Skeletal muscle satellite cell (primary cell): Measurements from ENCODE around the gene GRAMD1A.

ENCODE experiments used
- H3K27me3 ChIP-seq: 2 replicates; pipeline ENCODE4 v1.7.0; 2013; ENCODE audit warnings: low read length; ENCODE audit not compliant: control insufficient read depth, insufficient read depth
- H3K36me3 ChIP-seq: 2 replicates; pipeline ENCODE4 v1.7.0; 2013; ENCODE audit warnings: mild to moderate bottlenecking, control low read depth, low read length; ENCODE audit not compliant: insufficient read depth
- H3K4me1 ChIP-seq: 2 replicates; pipeline ENCODE4 v1.7.0; 2013; ENCODE audit warnings: low read length; ENCODE audit not compliant: control insufficient read depth, insufficient read depth
- H3K4me2 ChIP-seq: 2 replicates; pipeline ENCODE4 v1.7.0; 2013; ENCODE audit warnings: mild to moderate bottlenecking, low read length
- H3K4me3 ChIP-seq: 2 replicates; pipeline ENCODE4 v1.7.0; 2013; ENCODE audit warnings: low read length
- H3K9ac ChIP-seq: 2 replicates; pipeline ENCODE4 v1.7.0; 2013; ENCODE audit warnings: mild to moderate bottlenecking, low read depth, low read length, moderate library complexity
- H3K9me3 ChIP-seq: replicated peaks from 2 replicates; pipeline ENCODE4 v1.7.0; 2013; ENCODE audit warnings: mild to moderate bottlenecking, control low read depth, low read length

Gene GRAMD1A

GRCh38 chr19:35015954-35016351 lies 15.8 kb downstream of the GRAMD1A start:
- Histone ChIP-seq H3K27me3 (no peaks in the 10 kb centered on the region), H3K4me1 (no peaks in the 10 kb centered on the region), H3K4me3 (no peak overlapping the region), H3K36me3 (peaks cover 64% of the 10 kb centered on the region), H3K4me2 (no peak overlapping the region), H3K9me3 (no peaks in the 10 kb centered on the region), H3K9ac (no peak overlapping the region)

DNA sequence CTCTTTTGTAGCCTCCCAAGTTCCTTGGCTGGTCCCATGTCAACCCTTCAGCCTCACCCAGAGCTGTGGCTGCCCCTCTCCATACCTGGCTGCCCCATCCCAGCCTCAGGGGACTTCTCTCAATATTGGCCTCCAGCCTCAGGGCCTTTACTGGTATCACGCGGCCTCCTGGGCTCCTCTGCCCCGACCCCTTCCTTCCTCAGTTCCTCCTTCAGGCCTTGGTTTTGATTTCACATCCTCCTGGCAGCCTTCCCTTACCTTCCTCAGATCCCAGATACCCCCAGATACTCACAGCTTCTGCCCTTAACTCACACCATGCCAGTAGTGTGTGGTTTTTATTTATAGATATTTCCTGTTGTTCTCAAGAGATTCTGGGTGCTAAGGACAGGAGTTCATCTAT lies 17.4 kb downstream of the GRAMD1A start:
- Histone ChIP-seq H3K4me2 (no peak overlapping the region), H3K4me1 (no peaks in the 10 kb centered on the region), H3K36me3 (peaks cover 67% of the 10 kb centered on the region), H3K27me3 (no peaks in the 10 kb centered on the region), H3K4me3 (no peak overlapping the region), H3K9me3 (no peaks in the 10 kb centered on the region), H3K9ac (no peak overlapping the region)

DNA sequence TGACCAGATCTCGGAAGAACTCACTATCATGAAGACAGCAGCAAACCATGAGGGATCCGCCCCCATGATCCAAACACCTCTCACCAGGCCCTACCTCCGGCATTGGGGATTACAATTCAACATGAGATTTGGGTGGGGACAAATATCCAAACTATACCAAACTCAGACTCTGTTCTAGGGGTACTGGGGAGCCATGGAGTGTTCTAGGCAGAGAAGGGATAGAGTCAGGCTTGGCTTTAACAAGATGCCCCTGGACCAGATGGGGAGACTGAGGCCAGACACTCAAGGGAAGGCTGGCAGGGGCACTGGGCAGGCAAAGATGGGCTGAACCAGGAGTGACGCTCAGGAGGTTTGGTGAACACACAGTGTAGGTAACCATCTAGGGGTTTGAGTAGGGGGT lies 18.3 kb downstream of the GRAMD1A start:
- Histone ChIP-seq H3K9me3 (no peaks in the 10 kb centered on the region), H3K27me3 (no peaks in the 10 kb centered on the region), H3K36me3 (peaks cover 66% of the 10 kb centered on the region), H3K4me2 (no peak overlapping the region), H3K4me1 (no peaks in the 10 kb centered on the region), H3K9ac (no peak overlapping the region), H3K4me3 (no peak overlapping the region)

GRCh38 chr19:35019144-35019543 lies 19.0 kb downstream of the GRAMD1A start:
- Histone ChIP-seq H3K4me2 (no peak overlapping the region), H3K27me3 (no peaks in the 10 kb centered on the region), H3K4me3 (no peak overlapping the region), H3K36me3 (peaks cover 69% of the 10 kb centered on the region), H3K9ac (no peak overlapping the region), H3K4me1 (no peaks in the 10 kb centered on the region), H3K9me3 (no peaks in the 10 kb centered on the region)

DNA sequence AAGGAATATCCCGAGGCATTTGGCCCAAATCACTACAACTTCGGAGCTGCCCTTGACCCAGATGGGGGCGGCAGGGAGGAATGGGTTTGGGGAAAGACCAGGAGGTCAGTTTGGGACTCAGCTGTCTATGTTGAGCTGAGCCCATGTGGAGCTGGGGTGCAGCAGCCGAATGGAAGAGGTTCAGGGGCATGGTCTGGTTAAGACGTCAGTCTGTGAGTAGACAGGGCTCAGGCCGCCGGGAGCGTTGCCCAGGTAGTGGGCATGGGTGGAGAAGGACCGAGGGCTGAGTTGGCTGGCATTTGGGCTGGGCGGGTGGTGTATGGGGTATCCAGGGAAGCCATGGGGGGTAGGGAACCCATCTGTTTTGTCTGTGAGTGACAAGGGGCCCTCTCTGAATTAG lies 20.9 kb downstream of the GRAMD1A start:
- no peak overlapping the region for H3K9ac ChIP-seq
- no peaks in the 10 kb centered on the region for H3K4me1 ChIP-seq
- no peaks in the 10 kb centered on the region for H3K9me3 ChIP-seq
- H3K4me2 ChIP-seq, result no peak overlapping the region
- no peak overlapping the region for H3K4me3 ChIP-seq
- no peaks in the 10 kb centered on the region for H3K27me3 ChIP-seq
- H3K36me3 ChIP-seq, result peaks cover 70% of the 10 kb centered on the region

DNA sequence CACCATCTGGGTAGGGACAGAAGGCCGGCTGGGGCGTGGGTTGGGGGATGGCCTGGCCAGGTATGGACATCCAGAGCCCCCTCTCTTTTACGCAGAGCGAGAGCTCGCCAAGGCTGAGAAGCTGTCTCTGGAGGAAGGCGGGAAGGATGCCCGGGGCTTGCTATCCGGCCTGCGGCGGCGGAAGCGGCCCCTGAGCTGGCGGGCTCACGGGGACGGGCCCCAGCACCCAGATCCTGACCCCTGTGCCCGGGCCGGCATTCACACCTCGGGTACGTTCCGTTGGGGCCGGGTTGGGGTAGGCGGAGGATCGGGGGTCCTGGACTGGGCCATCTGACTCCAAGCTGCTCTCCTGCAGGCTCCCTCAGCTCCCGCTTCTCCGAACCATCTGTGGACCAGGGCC lies 21.5 kb downstream of the GRAMD1A start:
- Histone ChIP-seq H3K36me3 (peaks cover 72% of the 10 kb centered on the region), H3K9me3 (no peaks in the 10 kb centered on the region)

DNA sequence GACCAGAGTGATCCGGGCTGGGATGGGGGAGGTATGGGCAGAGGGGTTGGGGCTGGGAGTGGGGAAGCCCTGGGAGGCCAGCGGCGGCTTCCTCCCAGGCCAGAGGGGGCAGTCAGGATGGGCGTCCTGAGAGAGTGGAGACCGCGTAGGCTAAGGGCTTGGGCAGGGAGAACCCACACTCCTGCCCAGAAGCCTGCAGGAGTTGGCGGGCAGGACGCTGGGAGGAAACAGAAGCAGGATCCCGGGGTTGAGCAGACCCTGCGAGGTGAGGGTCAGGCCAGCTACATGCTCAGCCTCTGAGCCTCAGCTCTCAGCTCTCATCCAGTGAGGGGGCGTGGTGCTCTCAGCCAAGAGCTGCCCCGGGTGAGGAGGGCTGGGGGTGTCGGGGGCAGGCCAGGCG lies 22.3 kb downstream of the GRAMD1A start:
- no peak overlapping the region for H3K4me2 ChIP-seq
- peaks cover 80% of the 10 kb centered on the region for H3K36me3 ChIP-seq
- no peaks in the 10 kb centered on the region for H3K9me3 ChIP-seq
- H3K4me3 ChIP-seq, result no peak overlapping the region
- no peaks in the 10 kb centered on the region for H3K27me3 ChIP-seq
- no peaks in the 10 kb centered on the region for H3K4me1 ChIP-seq
- no peak overlapping the region for H3K9ac ChIP-seq

More for the DNA sequence above, 21.5 kb downstream of the GRAMD1A start:
- Histone ChIP-seq H3K4me1 (no peaks in the 10 kb centered on the region), H3K27me3 (no peaks in the 10 kb centered on the region), H3K4me3 (no peak overlapping the region), H3K4me2 (no peak overlapping the region), H3K9ac (no peak overlapping the region)

GRCh38 chr19:35023428-35023827 lies 23.3 kb downstream of the GRAMD1A start:
- Histone ChIP-seq H3K9ac (no peak overlapping the region), H3K4me2 (no peak overlapping the region), H3K4me1 (no peaks in the 10 kb centered on the region), H3K4me3 (no peak overlapping the region), H3K36me3 (peaks cover 81% of the 10 kb centered on the region), H3K9me3 (no peaks in the 10 kb centered on the region), H3K27me3 (no peaks in the 10 kb centered on the region)

DNA sequence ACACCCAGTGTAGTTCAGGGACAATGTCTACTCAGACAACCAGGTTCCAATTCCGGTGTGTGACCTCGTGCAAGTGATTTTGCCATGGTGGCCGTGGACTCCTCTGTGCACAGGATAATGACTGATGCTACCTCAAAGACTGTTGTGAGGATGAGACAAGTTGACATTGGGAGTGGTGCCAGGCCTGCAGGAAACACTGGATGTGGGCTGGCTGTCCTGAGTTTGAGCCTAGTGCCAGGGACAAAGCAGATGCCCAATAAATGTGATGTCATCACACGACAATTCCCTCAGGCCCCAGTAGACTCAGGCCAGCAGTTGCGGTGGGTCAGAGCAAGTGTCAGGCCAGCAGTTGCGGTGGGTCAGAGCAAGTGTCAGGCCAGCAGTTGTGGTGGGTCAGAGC lies 24.0 kb downstream of the GRAMD1A start:
- no peaks in the 10 kb centered on the region for H3K4me1 ChIP-seq
- H3K4me2 ChIP-seq, result no peak overlapping the region
- no peaks in the 10 kb centered on the region for H3K27me3 ChIP-seq
- no peak overlapping the region for H3K4me3 ChIP-seq
- no peak overlapping the region for H3K9ac ChIP-seq
- H3K9me3 ChIP-seq, result no peaks in the 10 kb centered on the region
- peaks cover 75% of the 10 kb centered on the region for H3K36me3 ChIP-seq

- no peak overlapping the region for H3K4me2 ChIP-seq
- no peak overlapping the region for H3K4me3 ChIP-seq
- peaks cover 5% of the 10 kb centered on the region for H3K4me1 ChIP-seq
- no peaks in the 10 kb centered on the region for H3K9me3 ChIP-seq
- no peaks in the 10 kb centered on the region for H3K27me3 ChIP-seq
- no peak overlapping the region for H3K9ac ChIP-seq
- peaks cover 61% of the 10 kb centered on the region for H3K36me3 ChIP-seq
These were observed 25.8 kb downstream of the GRAMD1A start for GRCh38 chr19:35025969-35026368.

GRCh38 chr19:35026418-35026817 lies 26.3 kb downstream of the GRAMD1A start:
- no peak overlapping the region for H3K9ac ChIP-seq
- no peak overlapping the region for H3K4me3 ChIP-seq
- no peaks in the 10 kb centered on the region for H3K9me3 ChIP-seq
- peaks cover 58% of the 10 kb centered on the region for H3K36me3 ChIP-seq
- H3K4me1 ChIP-seq, result peaks cover 5% of the 10 kb centered on the region
- no peaks in the 10 kb centered on the region for H3K27me3 ChIP-seq
- no peak overlapping the region for H3K4me2 ChIP-seq

DNA sequence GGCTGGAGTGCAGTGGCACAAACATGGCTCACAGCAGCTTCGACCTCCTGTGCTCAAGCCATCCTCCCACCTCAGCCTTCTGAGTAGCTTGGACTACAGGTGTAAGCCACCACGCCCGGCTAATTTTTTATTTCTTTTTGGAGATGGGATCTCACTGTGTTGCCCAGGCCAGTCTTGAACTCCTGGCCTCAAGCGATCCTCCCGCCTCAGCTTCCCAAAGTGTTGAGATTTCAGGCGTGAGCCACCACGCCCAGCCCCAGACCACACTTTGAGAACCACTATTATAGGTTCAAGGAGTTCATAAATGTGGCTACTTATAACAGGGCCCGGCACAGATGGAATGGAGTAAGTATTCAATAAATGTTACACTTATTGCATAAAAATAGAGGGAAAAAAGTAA lies 26.9 kb downstream of the GRAMD1A start:
- Histone ChIP-seq H3K9ac (no peak overlapping the region), H3K4me2 (no peak overlapping the region), H3K9me3 (no peaks in the 10 kb centered on the region), H3K4me3 (no peak overlapping the region), H3K27me3 (no peaks in the 10 kb centered on the region), H3K36me3 (peaks cover 52% of the 10 kb centered on the region), H3K4me1 (peaks cover 5% of the 10 kb centered on the region)
